ENCODE data around the gene TMBIM1.

The TMBIM1 gene

DNA sequence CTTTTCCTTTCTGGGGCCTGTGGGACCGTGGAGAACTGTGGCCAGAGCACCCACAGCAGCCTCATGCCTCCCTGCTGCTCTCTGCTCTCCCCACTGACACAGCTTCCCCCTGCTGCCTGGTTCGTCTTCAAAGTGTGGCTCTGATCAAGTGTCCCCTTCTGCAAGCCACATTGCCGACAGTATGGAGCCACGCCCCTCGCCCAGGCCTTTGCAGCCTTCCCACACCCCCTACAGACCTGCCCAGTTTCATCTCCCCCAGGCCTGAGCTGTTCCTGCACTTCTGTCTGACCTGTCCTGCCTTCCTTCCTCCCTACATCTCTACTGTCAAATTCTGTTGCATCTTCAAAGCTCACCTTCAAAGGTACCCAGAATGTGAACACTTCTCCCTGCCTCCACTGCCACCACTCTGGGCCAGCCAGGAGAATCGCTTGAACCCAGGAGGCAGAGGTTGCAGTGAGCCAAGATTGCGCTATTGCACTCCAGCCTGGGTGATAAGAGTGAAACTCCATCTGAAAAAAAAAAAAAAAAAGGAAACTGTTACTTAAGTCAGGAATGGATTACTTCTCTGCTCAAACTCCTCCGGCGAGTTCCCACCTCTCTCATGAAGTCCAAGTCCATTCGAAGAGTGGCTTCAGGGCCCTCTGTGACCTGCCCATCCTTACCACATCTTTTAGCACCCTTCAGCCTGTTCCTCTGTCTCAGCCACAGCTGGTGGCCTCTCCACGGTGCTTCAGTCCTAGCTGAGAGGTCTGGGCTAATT lies 35.3 kb upstream of the TMBIM1 start:
- H3K79me2 ChIP-seq (ENCODE audit: control insufficient read depth, insufficient read depth, low read length): no peaks in the 10 kb centered on the region
- H3K4me3 ChIP-seq (ENCODE audit: low read length): no peak overlapping the region
- H3K56ac ChIP-seq (ENCODE audit: low read length): peak overlapping the region; percentile 34
- H2AK5ac ChIP-seq (ENCODE audit: low read length): no peak overlapping the region
- no peak overlapping the region for H2BK5ac ChIP-seq (ENCODE audit: low read length)
- H3K4me1 ChIP-seq (ENCODE audit: control insufficient read depth, low read depth, low read length): peaks cover 7% of the 10 kb centered on the region
- no peak overlapping the region for H3K4ac ChIP-seq (ENCODE audit: low read depth, low read length)
- no peak overlapping the region for H3K23ac ChIP-seq (ENCODE audit: low read length)
- no peaks in the 10 kb centered on the region for H3K27me3 ChIP-seq (ENCODE audit: insufficient read depth, low read length, poor library complexity)
- H2BK15ac ChIP-seq (replicated peaks; ENCODE audit: low read depth): no peak overlapping the region
- H3K18ac ChIP-seq (ENCODE audit: low read length): no peak overlapping the region
- H3K4me2 ChIP-seq (ENCODE audit: low read length): no peak overlapping the region
- no peak overlapping the region for H2BK120ac ChIP-seq (ENCODE audit: low read depth, low read length)
- H3K36me3 ChIP-seq (ENCODE audit: control insufficient read depth, insufficient read depth, low read length): no peaks in the 10 kb centered on the region
- no peaks in the 10 kb centered on the region for H3K79me1 ChIP-seq (ENCODE audit: low read length)
- WGBS (ENCODE audit: extremely low coverage, insufficient coverage, low lambda C conversion rate): no CpG with 5 or more reads among the region's 11 CpGs
- DNase-seq: no peak
- H3K9ac ChIP-seq (ENCODE audit: low read length): no peak overlapping the region
- H4K8ac ChIP-seq (ENCODE audit: low read depth, low read length): no peak overlapping the region
- no peak overlapping the region for H3K27ac ChIP-seq (ENCODE audit: low read depth, low read length)
- H4K5ac ChIP-seq (ENCODE audit: low read length): no peak overlapping the region

DNA sequence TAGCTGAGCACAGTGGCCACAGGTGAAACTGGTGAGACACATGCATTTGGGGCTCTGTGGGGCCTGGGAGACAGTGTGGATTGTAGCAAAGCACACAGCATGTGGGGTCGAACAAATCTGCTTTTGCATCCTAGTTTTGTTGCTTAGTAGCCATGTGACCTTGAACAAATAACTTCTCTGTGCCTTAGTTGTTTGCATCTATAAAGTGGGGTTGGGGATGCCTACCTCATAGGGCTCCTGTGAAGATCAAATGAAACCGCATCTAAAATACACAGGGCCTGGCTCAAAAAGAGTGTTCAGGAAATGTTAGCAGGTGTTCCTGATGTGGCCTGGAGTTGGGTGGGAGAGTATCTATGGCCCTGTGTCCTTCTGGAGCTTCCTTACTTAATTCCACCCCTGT lies 34.0 kb upstream of the TMBIM1 start:
- Histone ChIP-seq H3K27ac (ENCODE audit: low read depth, low read length) (no peak overlapping the region), H3K4me1 (ENCODE audit: control insufficient read depth, low read depth, low read length) (peaks cover 7% of the 10 kb centered on the region), H3K79me2 (ENCODE audit: control insufficient read depth, insufficient read depth, low read length) (no peaks in the 10 kb centered on the region), H3K4ac (ENCODE audit: low read depth, low read length) (no peak overlapping the region), H3K4me2 (ENCODE audit: low read length) (no peak overlapping the region), H3K23ac (ENCODE audit: low read length) (no peak overlapping the region), H3K4me3 (ENCODE audit: low read length) (no peak overlapping the region), H3K18ac (ENCODE audit: low read length) (no peak overlapping the region), H3K9ac (ENCODE audit: low read length) (no peak overlapping the region), H2BK5ac (ENCODE audit: low read length) (no peak overlapping the region), H2BK120ac (ENCODE audit: low read depth, low read length) (no peak overlapping the region), H3K36me3 (ENCODE audit: control insufficient read depth, insufficient read depth, low read length) (no peaks in the 10 kb centered on the region), H4K5ac (ENCODE audit: low read length) (no peak overlapping the region), H2AK5ac (ENCODE audit: low read length) (no peak overlapping the region), H4K8ac (ENCODE audit: low read depth, low read length) (no peak overlapping the region), H3K79me1 (ENCODE audit: low read length) (no peaks in the 10 kb centered on the region), H2BK15ac (replicated peaks; ENCODE audit: low read depth) (no peak overlapping the region), H3K27me3 (ENCODE audit: insufficient read depth, low read length, poor library complexity) (no peaks in the 10 kb centered on the region), H3K56ac (ENCODE audit: low read length) (no peak overlapping the region)
- DNase-seq: no peak
- no CpG with 5 or more reads among the region's 2 CpGs for WGBS (ENCODE audit: extremely low coverage, insufficient coverage, low lambda C conversion rate)

DNA sequence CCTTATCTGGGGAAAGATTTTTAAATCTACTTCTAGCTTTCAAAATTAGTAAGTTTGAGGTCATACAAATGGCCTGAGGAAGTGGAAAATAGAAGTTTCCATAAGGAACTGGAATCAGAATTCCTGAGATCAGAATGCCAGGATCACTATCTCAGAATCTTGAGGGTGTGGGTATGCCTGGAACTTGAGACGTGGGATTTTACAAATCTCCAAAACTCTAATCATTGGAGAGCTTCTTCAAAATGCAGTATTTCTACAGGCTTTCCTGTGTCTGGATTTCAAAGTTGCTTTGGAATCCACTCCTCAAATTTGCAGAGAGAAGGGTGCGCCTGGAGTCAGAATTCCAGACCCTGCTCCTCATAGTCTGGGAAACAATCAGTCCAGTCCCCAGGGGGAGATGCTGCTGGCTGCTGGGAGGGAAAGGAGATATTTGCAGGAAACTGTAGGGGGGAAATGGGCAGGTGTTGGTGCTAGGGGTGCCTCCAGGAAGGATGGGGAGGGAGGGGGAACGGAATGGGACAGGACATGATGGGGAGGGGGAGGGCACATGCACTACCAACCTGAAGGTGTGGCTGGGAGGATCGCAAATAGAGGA lies 33.4 kb upstream of the TMBIM1 start:
- Histone ChIP-seq H3K79me1 (ENCODE audit: low read length) (no peaks in the 10 kb centered on the region), H2AK5ac (ENCODE audit: low read length) (no peak overlapping the region), H4K5ac (ENCODE audit: low read length) (no peak overlapping the region), H3K4me3 (ENCODE audit: low read length) (no peak overlapping the region), H3K23ac (ENCODE audit: low read length) (no peak overlapping the region), H2BK15ac (replicated peaks; ENCODE audit: low read depth) (no peak overlapping the region), H3K4me1 (ENCODE audit: control insufficient read depth, low read depth, low read length) (peaks cover 11% of the 10 kb centered on the region), H2BK5ac (ENCODE audit: low read length) (no peak overlapping the region), H3K36me3 (ENCODE audit: control insufficient read depth, insufficient read depth, low read length) (no peaks in the 10 kb centered on the region), H3K27me3 (ENCODE audit: insufficient read depth, low read length, poor library complexity) (no peaks in the 10 kb centered on the region), H3K4me2 (ENCODE audit: low read length) (no peak overlapping the region), H3K27ac (ENCODE audit: low read depth, low read length) (no peak overlapping the region), H4K8ac (ENCODE audit: low read depth, low read length) (no peak overlapping the region), H3K18ac (ENCODE audit: low read length) (no peak overlapping the region), H2BK120ac (ENCODE audit: low read depth, low read length) (no peak overlapping the region), H3K79me2 (ENCODE audit: control insufficient read depth, insufficient read depth, low read length) (no peaks in the 10 kb centered on the region), H3K9ac (ENCODE audit: low read length) (no peak overlapping the region), H3K56ac (ENCODE audit: low read length) (no peak overlapping the region), H3K4ac (ENCODE audit: low read depth, low read length) (no peak overlapping the region)
- DNase-seq: peak; percentile 14
- WGBS (ENCODE audit: extremely low coverage, insufficient coverage, low lambda C conversion rate): no CpG with 5 or more reads among the region's 4 CpGs

DNA sequence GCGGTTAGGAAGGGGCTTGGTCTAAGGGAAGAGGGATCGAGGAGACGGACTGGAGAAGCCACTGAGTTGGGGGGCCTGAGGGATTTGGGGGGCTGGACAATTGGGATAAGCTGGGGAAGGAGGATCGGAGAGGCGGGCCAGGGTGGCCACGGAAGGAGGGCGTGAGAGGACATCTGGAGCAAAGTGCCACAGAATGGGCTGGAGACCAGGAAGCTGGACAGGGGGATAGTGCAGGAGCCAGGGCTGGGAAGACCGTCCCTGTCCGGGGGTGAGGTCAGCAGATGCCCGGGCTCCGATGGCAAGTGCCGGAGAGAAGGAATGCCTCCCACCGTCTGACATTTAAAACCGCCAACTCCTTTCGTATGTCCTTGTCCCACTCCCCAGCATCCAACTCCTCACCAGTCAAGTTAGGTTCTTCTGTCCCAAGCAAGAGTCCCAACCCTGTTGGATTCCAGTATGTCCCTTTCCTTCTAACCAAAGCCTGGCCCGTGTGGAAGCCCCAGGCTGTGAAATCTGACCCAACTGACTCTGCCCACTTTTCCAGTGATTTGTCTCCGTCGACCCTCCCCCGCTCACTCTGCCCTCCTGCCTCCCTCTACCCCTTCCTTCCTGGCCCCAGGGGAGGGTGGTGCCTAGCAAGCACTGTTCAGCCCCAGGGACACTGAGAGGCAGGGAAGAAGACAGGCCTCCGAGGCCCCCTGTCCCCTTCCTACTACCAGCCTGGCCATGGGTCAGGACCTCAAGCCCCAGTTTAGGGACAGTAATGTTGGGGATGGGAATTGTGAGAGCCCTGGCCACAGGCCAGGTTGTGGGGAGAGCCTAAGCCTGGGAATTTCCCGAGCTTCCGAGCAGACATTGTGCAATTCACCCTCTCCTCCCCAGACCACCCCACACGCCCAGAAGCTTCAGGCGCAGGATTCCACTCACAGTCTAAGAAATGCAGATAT lies 31.5 kb upstream of the TMBIM1 start:
- H2AK5ac ChIP-seq (ENCODE audit: low read length): no peak overlapping the region
- H3K27me3 ChIP-seq (ENCODE audit: insufficient read depth, low read length, poor library complexity): no peaks in the 10 kb centered on the region
- H3K4me3 ChIP-seq (ENCODE audit: low read length): peak overlapping the region; percentile 75
- no peak overlapping the region for H2BK15ac ChIP-seq (replicated peaks; ENCODE audit: low read depth)
- peaks cover 11% of the 10 kb centered on the region for H3K4me1 ChIP-seq (ENCODE audit: control insufficient read depth, low read depth, low read length)
- H2BK5ac ChIP-seq (ENCODE audit: low read length): no peak overlapping the region
- no CpG with 5 or more reads among the region's 24 CpGs for WGBS (ENCODE audit: extremely low coverage, insufficient coverage, low lambda C conversion rate)
- H3K27ac ChIP-seq (ENCODE audit: low read depth, low read length): peak overlapping the region; percentile 89
- H3K36me3 ChIP-seq (ENCODE audit: control insufficient read depth, insufficient read depth, low read length): no peaks in the 10 kb centered on the region
- H3K18ac ChIP-seq (ENCODE audit: low read length): peak overlapping the region; percentile 39
- H3K79me1 ChIP-seq (ENCODE audit: low read length): no peaks in the 10 kb centered on the region
- H3K23ac ChIP-seq (ENCODE audit: low read length): no peak overlapping the region
- DNase-seq: peak; percentile 84
- H3K4ac ChIP-seq (ENCODE audit: low read depth, low read length): no peak overlapping the region
- H4K8ac ChIP-seq (ENCODE audit: low read depth, low read length): no peak overlapping the region
- H3K56ac ChIP-seq (ENCODE audit: low read length): peak overlapping the region; percentile 94
- no peaks in the 10 kb centered on the region for H3K79me2 ChIP-seq (ENCODE audit: control insufficient read depth, insufficient read depth, low read length)
- no peak overlapping the region for H2BK120ac ChIP-seq (ENCODE audit: low read depth, low read length)
- no peak overlapping the region for H4K5ac ChIP-seq (ENCODE audit: low read length)
- H3K9ac ChIP-seq (ENCODE audit: low read length): peak overlapping the region; percentile 85
- H3K4me2 ChIP-seq (ENCODE audit: low read length): peak overlapping the region; percentile 70

DNA sequence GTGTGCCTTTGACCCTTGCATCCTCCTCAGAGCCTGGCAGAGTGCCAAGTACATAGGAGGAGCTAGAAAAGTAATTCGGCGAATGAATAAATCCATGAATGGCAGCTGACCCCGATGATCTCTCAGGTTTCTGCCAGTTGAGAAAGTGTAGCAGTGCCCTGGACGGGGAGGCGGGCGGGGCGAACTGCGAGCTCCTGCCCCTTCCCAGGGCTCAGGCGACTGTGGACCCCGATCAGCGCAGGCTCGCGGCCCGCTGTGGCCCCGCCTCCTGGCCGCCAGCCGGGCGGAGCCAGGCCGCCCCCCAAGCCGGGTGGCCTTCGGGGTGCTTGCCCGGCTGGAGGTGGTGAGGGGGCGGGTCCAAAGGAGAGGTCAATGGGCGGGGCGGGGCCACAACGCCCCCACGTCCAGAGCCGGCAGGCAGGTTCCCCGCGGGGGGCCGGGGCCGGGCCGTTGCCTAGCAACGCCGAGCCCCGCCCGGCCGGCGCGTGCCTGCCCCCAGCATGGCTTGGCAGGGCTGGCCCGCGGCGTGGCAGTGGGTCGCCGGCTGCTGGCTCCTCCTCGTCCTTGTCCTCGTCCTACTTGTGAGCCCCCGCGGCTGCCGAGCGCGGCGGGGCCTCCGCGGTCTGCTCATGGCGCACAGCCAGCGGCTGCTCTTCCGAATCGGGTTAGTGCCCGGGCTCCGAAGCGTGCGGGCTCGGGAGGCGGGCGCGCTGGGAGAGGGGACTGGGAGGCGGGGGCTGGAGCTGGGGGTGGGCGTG lies 30.6 kb upstream of the TMBIM1 start:
- Histone ChIP-seq H2AK5ac (ENCODE audit: low read length) (no peak overlapping the region), H2BK120ac (ENCODE audit: low read depth, low read length) (no peak overlapping the region), H3K56ac (ENCODE audit: low read length) (peak overlapping the region; percentile 95), H3K4me1 (ENCODE audit: control insufficient read depth, low read depth, low read length) (peaks cover 11% of the 10 kb centered on the region), H4K8ac (ENCODE audit: low read depth, low read length) (no peak overlapping the region), H3K4me2 (ENCODE audit: low read length) (peak overlapping the region; percentile 73), H3K4me3 (ENCODE audit: low read length) (peak overlapping the region; percentile 69), H3K23ac (ENCODE audit: low read length) (no peak overlapping the region), H3K27me3 (ENCODE audit: insufficient read depth, low read length, poor library complexity) (no peaks in the 10 kb centered on the region), H3K79me2 (ENCODE audit: control insufficient read depth, insufficient read depth, low read length) (no peaks in the 10 kb centered on the region), H3K9ac (ENCODE audit: low read length) (peak overlapping the region; percentile 75), H2BK5ac (ENCODE audit: low read length) (no peak overlapping the region), H3K36me3 (ENCODE audit: control insufficient read depth, insufficient read depth, low read length) (no peaks in the 10 kb centered on the region), H3K27ac (ENCODE audit: low read depth, low read length) (peak overlapping the region; percentile 68), H3K79me1 (ENCODE audit: low read length) (no peaks in the 10 kb centered on the region), H3K4ac (ENCODE audit: low read depth, low read length) (no peak overlapping the region), H4K5ac (ENCODE audit: low read length) (no peak overlapping the region), H2BK15ac (replicated peaks; ENCODE audit: low read depth) (no peak overlapping the region), H3K18ac (ENCODE audit: low read length) (peak overlapping the region; percentile 57)
- DNase-seq: peak; percentile 92
- no CpG with 5 or more reads among the region's 69 CpGs for WGBS (ENCODE audit: extremely low coverage, insufficient coverage, low lambda C conversion rate)

Measured in mesendoderm (in vitro differentiated cells).